Measurements from ENCODE around the gene MAP1LC3C. TPM values are rescaled to one million over a fixed set of nuclear protein-coding genes. Genes with fewer than 3 reads are reported as not detected.

The MAP1LC3C gene
- total RNA-seq, 1 experiment from 2014 or later: not detected

- DNase-seq (peak; percentile 79), ATAC-seq (peak; percentile 62)
- no TSS peak for BruUV-seq (replicated peaks)
- Histone ChIP-seq H3K36me3 (ENCODE audit: low read depth, low read length) (no peaks in the 10 kb centered on the region), H3F3A (ENCODE audit: low read length, unreplicated experiment) (no peaks in the 10 kb centered on the region), H3K79me2 (ENCODE audit: low read length) (no peaks in the 10 kb centered on the region), H3K9ac (ENCODE audit: low read length) (no peak overlapping the region), H3K27me3 (ENCODE audit: low read length) (no peaks in the 10 kb centered on the region), H3K9me3 (ENCODE audit: low read length) (no peaks in the 10 kb centered on the region), H3K27ac (ENCODE audit: low read length) (no peak overlapping the region), H3K4me3 (ENCODE audit: low read length) (no peak overlapping the region), H3K4me1 (ENCODE audit: insufficient read depth, low read length) (peaks cover 27% of the 10 kb centered on the region), H2AFZ (ENCODE audit: low read length) (no peak overlapping the region), H3K9me2 (replicated peaks; ENCODE audit: low read length) (no peaks in the 10 kb centered on the region), H3K4me2 (ENCODE audit: low read length) (no peak overlapping the region), H4K20me1 (ENCODE audit: low read length) (no peaks in the 10 kb centered on the region)
- intact Hi-C loops (cut with micrococcal nuclease): loop anchor here (1.0 to 5.0 kb wide), 4 partner anchors 89 to 453 kb away; partner anchors contain the start of genes EXO1 and KMO
- CTCF ChIA-PET: interaction anchor here (0.6 to 1.3 kb wide), 2 partner anchors 32 to 89 kb away, joined by 3 to 9 read pairs; no protein-coding TSS in a partner anchor
- POLR2A ChIA-PET (ENCODE audit: unreplicated experiment): no interaction called here
- TF ChIP-seq CTCF (conservative IDR thresholded peaks at IDR 0.05; ENCODE audit: low read depth, low read length): peak; percentile 78
- no peak for TF ChIP-seq EZH2 (IDR thresholded peaks at IDR 0.05; ENCODE audit: low read length, unreplicated experiment)
These were observed 13.1 kb downstream of the MAP1LC3C start for GRCh38 chr1:241985787-241986186.

DNA sequence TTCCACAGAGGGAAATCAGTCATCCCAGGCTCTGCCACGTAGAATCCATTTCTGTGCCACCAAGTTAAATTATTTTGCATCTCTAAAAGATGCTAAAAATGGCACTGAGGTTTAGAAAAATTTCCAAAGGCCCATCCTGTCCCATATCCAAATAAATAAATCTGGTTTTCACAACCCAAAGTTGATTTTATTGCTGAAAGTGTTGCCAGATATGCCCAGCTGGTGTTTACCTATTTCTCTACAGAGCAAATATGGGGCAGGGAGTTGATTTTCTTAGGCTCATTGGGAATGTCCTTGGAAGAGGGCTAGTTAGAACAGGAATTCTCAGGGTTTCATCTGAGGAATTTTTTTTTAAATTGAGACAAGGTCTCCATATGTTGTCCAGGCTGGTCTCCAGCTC lies 19.0 kb downstream of the MAP1LC3C start:
- H3K9me2 ChIP-seq (replicated peaks; ENCODE audit: low read length): no peaks in the 10 kb centered on the region
- POLR2A ChIA-PET (ENCODE audit: unreplicated experiment): no interaction called here

GRCh38 chr1:241979071-241979470 lies 19.8 kb downstream of the MAP1LC3C start:
- Histone ChIP-seq H3K9me2 (replicated peaks; ENCODE audit: low read length) (no peaks in the 10 kb centered on the region), H3K4me1 (ENCODE audit: insufficient read depth, low read length) (no peaks in the 10 kb centered on the region), H3K27ac (ENCODE audit: low read length) (no peak overlapping the region), H2AFZ (ENCODE audit: low read length) (no peak overlapping the region), H3K27me3 (ENCODE audit: low read length) (no peaks in the 10 kb centered on the region), H3K36me3 (ENCODE audit: low read depth, low read length) (no peaks in the 10 kb centered on the region), H3K9me3 (ENCODE audit: low read length) (no peaks in the 10 kb centered on the region), H3K79me2 (ENCODE audit: low read length) (no peaks in the 10 kb centered on the region), H3K9ac (ENCODE audit: low read length) (no peak overlapping the region), H4K20me1 (ENCODE audit: low read length) (no peaks in the 10 kb centered on the region), H3F3A (ENCODE audit: low read length, unreplicated experiment) (no peaks in the 10 kb centered on the region), H3K4me2 (ENCODE audit: low read length) (no peak overlapping the region), H3K4me3 (ENCODE audit: low read length) (no peak overlapping the region)
- DNase-seq (no peak), ATAC-seq (no peak)
- POLR2A ChIA-PET (ENCODE audit: unreplicated experiment): no interaction called here
- no peak for TF ChIP-seq EZH2phosphoT487 (IDR thresholded peaks at IDR 0.05; ENCODE audit: borderline replicate concordance, low read length)
- no peak for TF ChIP-seq EZH2 (IDR thresholded peaks at IDR 0.05; ENCODE audit: low read length, unreplicated experiment)
- CTCF ChIA-PET: no interaction called here
- intact Hi-C loops (cut with micrococcal nuclease): no loop called here
- no TSS peak for BruUV-seq (replicated peaks)

More for the DNA sequence above, 19.0 kb downstream of the MAP1LC3C start:
- Histone ChIP-seq H3K4me3 (ENCODE audit: low read length) (no peak overlapping the region), H4K20me1 (ENCODE audit: low read length) (no peaks in the 10 kb centered on the region), H3K27ac (ENCODE audit: low read length) (no peak overlapping the region), H2AFZ (ENCODE audit: low read length) (no peak overlapping the region), H3K4me1 (ENCODE audit: insufficient read depth, low read length) (no peaks in the 10 kb centered on the region), H3K9ac (ENCODE audit: low read length) (no peak overlapping the region), H3K27me3 (ENCODE audit: low read length) (no peaks in the 10 kb centered on the region), H3K79me2 (ENCODE audit: low read length) (no peaks in the 10 kb centered on the region), H3K9me3 (ENCODE audit: low read length) (no peaks in the 10 kb centered on the region), H3K36me3 (ENCODE audit: low read depth, low read length) (no peaks in the 10 kb centered on the region), H3F3A (ENCODE audit: low read length, unreplicated experiment) (no peaks in the 10 kb centered on the region), H3K4me2 (ENCODE audit: low read length) (no peak overlapping the region)
- intact Hi-C loops (cut with micrococcal nuclease): no loop called here
- CTCF ChIA-PET: no interaction called here
- no TSS peak for BruUV-seq (replicated peaks)
- DNase-seq (no peak), ATAC-seq (0 out of 2 replicates have a peak, but pooled peaks have one; percentile 18)
- TF ChIP-seq EZH2phosphoT487 (IDR thresholded peaks at IDR 0.05; ENCODE audit: borderline replicate concordance, low read length): no peak
- TF ChIP-seq EZH2 (IDR thresholded peaks at IDR 0.05; ENCODE audit: low read length, unreplicated experiment): no peak
- TF ChIP-seq CTCF (conservative IDR thresholded peaks at IDR 0.05; ENCODE audit: low read depth, low read length): no peak
